ENCODE data around the gene SHE.

- TF ChIP-seq EZH2 (IDR thresholded peaks at IDR 0.05; ENCODE audit: borderline replicate concordance, low read depth, low read length, severe bottlenecking) (no peak), CTCF (IDR thresholded peaks at IDR 0.05; ENCODE audit: borderline replicate concordance, extremely low read depth, low read length, poor library complexity, severe bottlenecking) (peak; percentile 98)
These were observed 22.3 kb downstream of the SHE start for GRCh38 chr1:154479764-154480421.
